Activated CD4-positive, CD25-positive, alpha-beta regulatory T cell treated with anti-CD3 and anti-CD28 coated beads, Interleukin-2, amount 50 U/mL, for 72 hours (primary cell): ENCODE data around the gene OR4B1.

ENCODE experiments used
- DNase-seq: peaks from one replicate; pipeline ENCODE4 v3.0.0; 2021

The OR4B1 gene

GRCh38 chr11:48263423-48263911, 46.9 kb downstream of the OR4B1 start, which contains the start of gene OR4X1:
Gene OR4X1 (plus strand): TSS chr11:48263861. CDS start chr11:48263861, 0 bp downstream.
- DNase-seq: no peak
